ENCODE measurements around the gene GAL3ST1. TPM values are rescaled to one million over a fixed set of nuclear protein-coding genes. Genes with fewer than 3 reads are reported as not detected.

The GAL3ST1 gene
- total RNA-seq, 4 donors from 2014 or later = 1.2 to 3.2 (median 1.9) TPM

- intact Hi-C loops (cut with DNase I) = no loop called here
- no peak for DNase-seq (ENCODE audit: extremely low spot score)
- no peak for TF ChIP-seq POLR2AphosphoS5 (IDR thresholded peaks at IDR 0.05)
- no peak for TF ChIP-seq CTCF (IDR thresholded peaks at IDR 0.05)
- no peak for TF ChIP-seq EP300 (IDR thresholded peaks at IDR 0.05)
- TF ChIP-seq POLR2A (IDR thresholded peaks at IDR 0.05; ENCODE audit: low read depth) = no peak
- H3K4me3 ChIP-seq = no peak overlapping the region
- no peak overlapping the region for H3K27ac ChIP-seq (replicated peaks in 1 of 4)
- no peaks in the 10 kb centered on the region for H3K27me3 ChIP-seq
- WGBS = 60% methylated on average over 1 of the region's 6 CpGs
- H3K9me3 ChIP-seq = no peaks in the 10 kb centered on the region
- no peaks in the 10 kb centered on the region for H3K4me1 ChIP-seq
- H3K36me3 ChIP-seq = peaks cover 96 to 100% (median 100%) of the 10 kb centered on the region in 4 donors
These were observed 7.6 kb upstream of the GAL3ST1 start for GRCh38 chr22:30582051-30582450.

- no peak for DNase-seq (ENCODE audit: extremely low spot score)
- H3K9me3 ChIP-seq = no peaks in the 10 kb centered on the region
- no peak overlapping the region for H3K27ac ChIP-seq (replicated peaks in 1 of 4)
- intact Hi-C loops (cut with DNase I) = no loop called here
- TF ChIP-seq POLR2AphosphoS5 (IDR thresholded peaks at IDR 0.05) (no peak), POLR2A (IDR thresholded peaks at IDR 0.05; ENCODE audit: low read depth) (no peak), CTCF (IDR thresholded peaks at IDR 0.05) (no peak), EP300 (IDR thresholded peaks at IDR 0.05) (no peak)
- peaks cover 0 to 4% (median 2%) of the 10 kb centered on the region in 4 donors for H3K4me1 ChIP-seq
- 78% methylated on average over 6 of the region's 6 CpGs for WGBS
- H3K27me3 ChIP-seq = no peaks in the 10 kb centered on the region
- H3K4me3 ChIP-seq = no peak overlapping the region
- H3K36me3 ChIP-seq = peaks cover 93 to 100% (median 100%) of the 10 kb centered on the region in 4 donors
These were observed 6.4 kb upstream of the GAL3ST1 start for GRCh38 chr22:30580896-30581295.

GRCh38 chr22:30578481-30578880 is 4.0 kb upstream of the GAL3ST1 start:
- Histone ChIP-seq H3K4me1 (peaks cover 8 to 22% (median 18%) of the 10 kb centered on the region in 4 donors), H3K4me3 (no peak overlapping the region), H3K9me3 (no peaks in the 10 kb centered on the region), H3K27ac (replicated peaks in 1 of 4) (no peak overlapping the region), H3K27me3 (peaks cover 0 to 7% (median 0%) of the 10 kb centered on the region in 4 donors), H3K36me3 (peaks cover 71 to 84% (median 81%) of the 10 kb centered on the region in 4 donors)
- TF ChIP-seq EP300 (IDR thresholded peaks at IDR 0.05) (no peak), CTCF (IDR thresholded peaks at IDR 0.05) (no peak), POLR2A (IDR thresholded peaks at IDR 0.05; ENCODE audit: low read depth) (no peak), POLR2AphosphoS5 (IDR thresholded peaks at IDR 0.05) (no peak)
- intact Hi-C loops (cut with DNase I) = no loop called here
- WGBS = 91% methylated on average over 5 of the region's 12 CpGs
- DNase-seq (ENCODE audit: extremely low spot score) = no peak

GRCh38 chr22:30575859-30576258 is 1.4 kb upstream of the GAL3ST1 start:
- WGBS = 91% methylated on average over 9 of the region's 15 CpGs
- Histone ChIP-seq H3K27ac (replicated peaks in 1 of 4) (peak overlapping the region in 3 of 4 donors; percentile 20 to 55 (median 32)), H3K9me3 (no peaks in the 10 kb centered on the region), H3K27me3 (peaks cover 0 to 7% (median 0%) of the 10 kb centered on the region in 4 donors), H3K36me3 (peaks cover 47 to 58% (median 55%) of the 10 kb centered on the region in 4 donors), H3K4me3 (no peak overlapping the region), H3K4me1 (peaks cover 8 to 22% (median 18%) of the 10 kb centered on the region in 4 donors)
- TF ChIP-seq EP300 (IDR thresholded peaks at IDR 0.05) = no peak
- no peak for TF ChIP-seq CTCF (IDR thresholded peaks at IDR 0.05)
- TF ChIP-seq POLR2AphosphoS5 (IDR thresholded peaks at IDR 0.05) = no peak
- TF ChIP-seq POLR2A (IDR thresholded peaks at IDR 0.05; ENCODE audit: low read depth) = no peak
- DNase-seq (ENCODE audit: extremely low spot score) = no peak
- intact Hi-C loops (cut with DNase I) = no loop called here

All from esophagus muscularis mucosa (tissue), 4 donors.